Trophoblast cell (in vitro differentiated cells and primary cell): ENCODE results near the gene BRD3.

Source experiments
- DNase-seq, 2 donors: peaks; one replicate each; pipeline ENCODE4 v3.0.0-alpha.2; 2016
- H2AFZ ChIP-seq: 2 replicates; pipeline ENCODE4 v1.6.1; 2013; ENCODE audit warnings: low read length, moderate library complexity, mild to moderate bottlenecking; ENCODE audit not compliant: insufficient read depth, poor library complexity
- H2AK5ac ChIP-seq: 2 replicates; pipeline ENCODE4 v1.6.1; 2013; ENCODE audit warnings: mild to moderate bottlenecking, low read length
- H2BK120ac ChIP-seq: 2 replicates; pipeline ENCODE4 v1.6.1; 2013; ENCODE audit warnings: low read length, mild to moderate bottlenecking, moderate library complexity; ENCODE audit not compliant: insufficient read depth, poor library complexity
- H2BK12ac ChIP-seq: 2 replicates; pipeline ENCODE4 v1.6.1; 2013; ENCODE audit warnings: mild to moderate bottlenecking, low read length, moderate library complexity
- H2BK5ac ChIP-seq: 2 replicates; pipeline ENCODE4 v1.6.1; 2013; ENCODE audit warnings: low read length, low read depth, moderate library complexity, mild to moderate bottlenecking; ENCODE audit not compliant: poor library complexity
- H3K14ac ChIP-seq: 2 replicates; pipeline ENCODE4 v1.6.1; 2013; ENCODE audit warnings: mild to moderate bottlenecking, low read length
- H3K18ac ChIP-seq: 2 replicates; pipeline ENCODE4 v1.6.1; 2013; ENCODE audit warnings: mild to moderate bottlenecking, low read length
- H3K23ac ChIP-seq: 2 replicates; pipeline ENCODE4 v1.6.1; 2013; ENCODE audit warnings: low read length
- H3K27ac ChIP-seq: 2 replicates; pipeline ENCODE4 v1.5.1; 2013; ENCODE audit warnings: low read depth, mild to moderate bottlenecking, inconsistent platforms, low read length, moderate library complexity
- H3K27me3 ChIP-seq: 2 replicates; pipeline ENCODE4 v1.6.1; 2013; ENCODE audit warnings: inconsistent platforms, mild to moderate bottlenecking, low read length, moderate library complexity; ENCODE audit not compliant: insufficient read depth
- H3K36me3 ChIP-seq, 2 experiments: 1 replicate in 1 of 2; 2 replicates in 1 of 2; pipeline ENCODE4 v1.6.1; 2013; ENCODE audit warnings: low read length in 2 of 2, mild to moderate bottlenecking in 2 of 2, moderate library complexity in 1 of 2; ENCODE audit not compliant: insufficient read depth in 2 of 2, control insufficient read depth in 1 of 2
- H3K4ac ChIP-seq: 2 replicates; pipeline ENCODE4 v1.6.1; 2013; ENCODE audit warnings: low read depth, mild to moderate bottlenecking, low read length, moderate library complexity
- H3K4me1 ChIP-seq, 2 experiments: 1 replicate in 1 of 2; 2 replicates in 1 of 2; pipeline ENCODE4 v1.6.1; 2013; ENCODE audit warnings: low read length in 2 of 2, mild to moderate bottlenecking in 2 of 2, moderate library complexity in 1 of 2; ENCODE audit not compliant: insufficient read depth in 2 of 2, control insufficient read depth in 1 of 2
- H3K4me2 ChIP-seq: 2 replicates; pipeline ENCODE4 v1.6.1; 2013; ENCODE audit warnings: inconsistent platforms, mild to moderate bottlenecking, low read length, moderate library complexity
- H3K4me3 ChIP-seq: 2 replicates; pipeline ENCODE4 v1.5.1; 2013; ENCODE audit warnings: mild to moderate bottlenecking, low read depth, low read length, inconsistent platforms
- H3K79me1 ChIP-seq: one replicate; pipeline ENCODE4 v1.6.1; 2013; ENCODE audit warnings: low read length
- H3K79me2 ChIP-seq: 2 replicates; pipeline ENCODE4 v1.6.1; 2013; ENCODE audit warnings: low read length, mild to moderate bottlenecking; ENCODE audit not compliant: control insufficient read depth, insufficient read depth, poor library complexity
- H3K9ac ChIP-seq: 2 replicates; pipeline ENCODE4 v1.6.1; 2013; ENCODE audit warnings: mild to moderate bottlenecking, low read length
- H3K9me3 ChIP-seq: 2 replicates; pipeline ENCODE4 v1.6.1; 2013; ENCODE audit warnings: low read depth, mild to moderate bottlenecking, control low read depth, inconsistent platforms, low read length; ENCODE audit not compliant: insufficient read depth
- H4K12ac ChIP-seq: 2 replicates; pipeline ENCODE4 v1.6.1; 2013; ENCODE audit warnings: low read depth, mild to moderate bottlenecking, low read length, moderate library complexity
- H4K8ac ChIP-seq: 2 replicates; pipeline ENCODE4 v1.6.1; 2013; ENCODE audit warnings: low read depth, mild to moderate bottlenecking, low read length, moderate library complexity
- H4K91ac ChIP-seq: one replicate; pipeline ENCODE4 v1.6.1; 2013; ENCODE audit warnings: low read depth, mild to moderate bottlenecking, low read length, moderate library complexity
- WGBS: extraction: QIAGEN DNeasy Blood & Tissue Kit; methylation state at CpG from one replicate; pipeline ENCODE4 v1.1.7; 2013; ENCODE audit warnings: missing lambda C conversion rate; ENCODE audit not compliant: insufficient read length, insufficient coverage; ENCODE audit errors: extremely low coverage; 5-methylcytosine and 5-hydroxymethylcytosine counted together

Gene BRD3

DNA sequence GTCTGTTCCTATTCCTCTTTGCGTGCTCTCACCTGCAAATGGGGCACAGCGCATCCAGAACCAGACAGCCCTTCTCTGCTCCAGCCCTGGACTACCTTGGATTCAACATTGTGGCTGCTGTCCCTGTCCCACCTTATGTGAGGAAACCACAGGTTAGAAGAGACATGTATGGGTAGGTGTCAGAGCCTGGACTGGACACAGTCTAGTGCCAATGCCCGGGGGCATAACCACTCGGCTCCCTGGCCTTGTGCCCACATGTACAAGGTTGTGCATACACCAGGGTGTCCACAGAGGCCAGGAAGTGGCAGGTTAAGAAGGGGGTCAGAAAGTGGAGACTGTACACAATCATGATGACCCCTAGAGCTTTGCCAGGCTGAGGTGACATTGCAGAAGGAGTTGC, 22.1 kb upstream of the BRD3 start:
- no peak overlapping the region for H2AK5ac ChIP-seq
- H3K79me1 ChIP-seq: no peaks in the 10 kb centered on the region

DNA sequence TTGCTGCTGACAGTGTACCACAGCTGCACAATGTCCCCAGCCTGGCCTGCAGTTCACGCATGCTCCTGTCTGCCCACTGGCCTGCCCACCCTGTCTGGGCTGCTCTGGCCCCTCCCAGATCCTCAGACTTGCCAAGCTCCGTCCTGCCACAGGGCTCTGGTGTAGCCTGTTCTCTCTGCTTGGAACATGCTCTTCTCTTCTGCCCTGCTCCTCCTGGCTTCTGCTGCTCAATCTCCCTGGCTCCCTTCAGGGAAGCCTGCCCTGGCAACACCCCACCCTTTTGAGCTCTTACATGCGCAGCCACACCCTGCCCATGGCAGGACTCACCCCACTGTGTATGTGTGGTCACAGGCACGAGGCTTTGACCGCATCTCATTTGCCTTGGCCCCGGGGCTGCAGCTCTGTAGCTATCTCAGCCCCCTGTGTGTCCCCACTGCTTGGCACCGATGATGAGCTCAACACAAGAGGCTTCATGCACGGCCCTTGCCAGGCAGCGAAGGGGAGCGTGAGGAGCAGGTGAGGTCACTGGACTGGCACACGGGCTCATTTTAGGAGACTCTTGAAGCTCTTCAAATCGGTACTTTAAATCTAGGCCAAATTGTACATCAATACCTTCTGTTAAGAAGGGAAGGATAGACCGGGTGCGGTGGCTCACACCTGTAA, 20.4 kb upstream of the BRD3 start:
- Histone ChIP-seq H2BK5ac (no peak overlapping the region), H3K27me3 (no peaks in the 10 kb centered on the region), H3K27ac (no peak overlapping the region), H2BK120ac (no peak overlapping the region), H3K4me3 (no peak overlapping the region), H2AFZ (no peak overlapping the region), H3K4me2 (no peak overlapping the region), H3K4me1 (no peaks in the 10 kb centered on the region), H4K91ac (no peak overlapping the region), H2BK12ac (no peak overlapping the region), H3K79me2 (no peaks in the 10 kb centered on the region), H4K12ac (no peak overlapping the region), H2AK5ac (no peak overlapping the region), H3K23ac (no peak overlapping the region), H3K14ac (no peak overlapping the region), H3K36me3 (no peaks in the 10 kb centered on the region), H3K4ac (no peak overlapping the region), H3K9ac (no peak overlapping the region), H3K79me1 (no peaks in the 10 kb centered on the region), H3K18ac (no peak overlapping the region), H3K9me3 (peaks cover 4% of the 10 kb centered on the region), H4K8ac (no peak overlapping the region)
- DNase-seq: no peak
- no CpG with 5 or more reads among the region's 14 CpGs for WGBS

More for the DNA sequence above, 22.1 kb upstream of the BRD3 start:
- no peak overlapping the region for H4K91ac ChIP-seq
- DNase-seq: no peak
- no peak overlapping the region for H2BK120ac ChIP-seq
- no peak overlapping the region for H3K4ac ChIP-seq
- no peak overlapping the region for H3K4me2 ChIP-seq
- no peak overlapping the region for H2BK5ac ChIP-seq
- H2BK12ac ChIP-seq: no peak overlapping the region
- no peak overlapping the region for H3K27ac ChIP-seq
- no peak overlapping the region for H3K14ac ChIP-seq
- no CpG with 5 or more reads among the region's 4 CpGs for WGBS
- no peak overlapping the region for H3K23ac ChIP-seq
- H3K36me3 ChIP-seq: no peaks in the 10 kb centered on the region
- no peak overlapping the region for H3K9ac ChIP-seq
- H3K4me1 ChIP-seq: no peaks in the 10 kb centered on the region
- no peak overlapping the region for H4K12ac ChIP-seq
- no peak overlapping the region for H3K18ac ChIP-seq
- peaks cover 4% of the 10 kb centered on the region for H3K9me3 ChIP-seq
- H3K27me3 ChIP-seq: no peaks in the 10 kb centered on the region
- H3K79me2 ChIP-seq: no peaks in the 10 kb centered on the region
- H4K8ac ChIP-seq: no peak overlapping the region
- H2AFZ ChIP-seq: no peak overlapping the region
- no peak overlapping the region for H3K4me3 ChIP-seq

DNA sequence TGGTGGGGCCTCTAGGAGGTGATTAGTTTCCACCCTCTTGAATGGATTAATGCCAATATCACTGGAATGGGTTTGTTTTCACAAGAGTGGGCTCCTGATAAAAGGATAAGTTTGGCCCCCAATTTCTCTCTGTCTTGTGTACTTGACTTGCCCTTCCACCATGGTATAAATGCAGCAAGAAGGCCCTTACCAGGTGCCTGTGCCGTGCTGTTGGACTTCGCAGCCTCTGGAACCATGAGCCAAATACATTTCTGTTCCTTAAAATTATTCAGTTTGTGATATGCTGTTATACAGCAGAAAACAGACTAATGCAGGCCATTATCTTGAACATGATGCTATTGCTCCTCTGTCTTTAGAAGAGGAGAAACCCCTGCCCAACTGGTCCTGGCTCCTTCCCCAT, 17.8 kb upstream of the BRD3 start:
- H3K23ac ChIP-seq: no peak overlapping the region
- no peak overlapping the region for H4K91ac ChIP-seq
- no peak overlapping the region for H4K8ac ChIP-seq
- no peak overlapping the region for H3K14ac ChIP-seq
- H3K4ac ChIP-seq: no peak overlapping the region
- no peak for DNase-seq
- no peaks in the 10 kb centered on the region for H3K79me2 ChIP-seq
- no peak overlapping the region for H3K18ac ChIP-seq
- H3K27ac ChIP-seq: no peak overlapping the region
- H3K4me1 ChIP-seq: no peaks in the 10 kb centered on the region
- no peak overlapping the region for H3K9ac ChIP-seq
- no peaks in the 10 kb centered on the region for H3K27me3 ChIP-seq
- H2BK12ac ChIP-seq: no peak overlapping the region
- no peak overlapping the region for H3K4me3 ChIP-seq
- H3K9me3 ChIP-seq: peaks cover 4% of the 10 kb centered on the region
- no peak overlapping the region for H3K4me2 ChIP-seq
- H3K36me3 ChIP-seq: no peaks in the 10 kb centered on the region
- no peak overlapping the region for H2BK120ac ChIP-seq
- H2AFZ ChIP-seq: no peak overlapping the region
- no CpG with 5 or more reads among the region's 2 CpGs for whole genome bisulfite sequencing
- H4K12ac ChIP-seq: no peak overlapping the region
- H2AK5ac ChIP-seq: no peak overlapping the region
- H3K79me1 ChIP-seq: no peaks in the 10 kb centered on the region
- no peak overlapping the region for H2BK5ac ChIP-seq

DNA sequence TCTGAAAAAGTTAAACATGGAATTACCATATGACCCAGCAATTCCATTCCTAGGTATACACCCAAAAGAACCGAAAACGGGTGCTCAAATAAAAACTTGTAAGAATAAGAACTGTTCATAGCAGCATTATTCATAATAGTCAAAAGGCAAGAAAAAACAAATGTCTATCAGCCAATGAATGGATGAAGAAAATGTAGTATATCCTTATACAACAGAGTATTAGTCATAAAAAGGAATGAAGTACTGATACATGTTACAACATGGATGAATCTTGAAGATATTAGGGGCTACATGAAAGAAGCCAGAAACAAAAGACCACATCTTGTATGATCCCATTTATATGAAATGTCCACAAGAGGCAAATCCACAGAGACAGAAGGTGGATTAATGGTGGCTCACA, 15.6 kb upstream of the BRD3 start:
- Histone ChIP-seq H4K12ac (no peak overlapping the region), H3K4me1 (no peaks in the 10 kb centered on the region), H3K27ac (no peak overlapping the region), H3K27me3 (no peaks in the 10 kb centered on the region), H4K8ac (no peak overlapping the region), H3K9ac (no peak overlapping the region), H3K4me2 (no peak overlapping the region), H2BK12ac (no peak overlapping the region), H3K23ac (no peak overlapping the region), H3K4ac (no peak overlapping the region), H3K9me3 (peaks cover 6% of the 10 kb centered on the region), H2BK5ac (no peak overlapping the region), H2AK5ac (no peak overlapping the region), H3K14ac (no peak overlapping the region), H3K79me1 (no peaks in the 10 kb centered on the region), H2BK120ac (no peak overlapping the region), H3K79me2 (no peaks in the 10 kb centered on the region), H4K91ac (no peak overlapping the region), H2AFZ (no peak overlapping the region), H3K36me3 (no peaks in the 10 kb centered on the region), H3K18ac (no peak overlapping the region), H3K4me3 (no peak overlapping the region)
- WGBS: no CpG with 5 or more reads among the region's 2 CpGs
- DNase-seq: no peak
